ENCODE data around the gene FGFR3. TPM values are rescaled to one million over a fixed set of nuclear protein-coding genes. Genes with fewer than 3 reads are reported as not detected.
A peak's percentile ranks its signal among the peaks of the same experiment; 100 is the strongest.

Gene FGFR3
- total and polyA plus RNA-seq, 9 of the 15 experiments (the other 6 are each of a cell fraction or from before 2014, with no cell fraction given): 1.2 to 60.4 (median 12.7) TPM

- TF ChIP-seq HINFP (tag; conservative IDR thresholded peaks at IDR 0.05; ENCODE audit: low read depth) (no peak), ZBTB2 (IDR thresholded peaks at IDR 0.05) (peak; percentile 79), KDM4B (IDR thresholded peaks at IDR 0.05; ENCODE audit: borderline replicate concordance in 2 of 2, low read depth in 1 of 2) (peak in 1 of 2 experiments; percentile 79; a peak in 1 of 4 replicates), VEZF1 (CRISPR knock-in tag; IDR thresholded peaks at IDR 0.05) (peak; percentile 93), ZNF232 (CRISPR knock-in tag; IDR thresholded peaks at IDR 0.05) (no peak), MCM2 (IDR thresholded peaks at IDR 0.05; ENCODE audit: low read depth) (no peak), ZFP1 (CRISPR knock-in tag; IDR thresholded peaks at IDR 0.05) (no peak), PREB (CRISPR knock-in tag; IDR thresholded peaks at IDR 0.05) (no peak), HEY1 (CRISPR knock-in tag; IDR thresholded peaks at IDR 0.05; ENCODE audit: borderline replicate concordance) (no peak), GTF2F1 (IDR thresholded peaks at IDR 0.05; ENCODE audit: low read depth, low read length) (no peak), ZNF551 (CRISPR knock-in tag; IDR thresholded peaks at IDR 0.05) (no peak), RNF219 (CRISPR knock-in tag; IDR thresholded peaks at IDR 0.05) (no peak), C11orf30 (IDR thresholded peaks at IDR 0.05; ENCODE audit: low read depth) (no peak), DACH1 (IDR thresholded peaks at IDR 0.05; ENCODE audit: partially characterized antibody) (no peak), ZNF280B (CRISPR knock-in tag; IDR thresholded peaks at IDR 0.05) (no peak), GTF2A2 (tag; IDR thresholded peaks at IDR 0.05) (no peak), CGGBP1 (CRISPR knock-in tag; IDR thresholded peaks at IDR 0.05) (no peak)
Measured at GRCh38 chr4:1784789-1785591, 8.1 kb upstream of the FGFR3 start (continued).
